Fibroblast of lung (primary cell): ENCODE data around the gene NACC1.

Experiments
- EZH2 ChIP-seq: IDR thresholded peaks from 2 replicates; pipeline ENCODE4 v1.5.1; 2012; ENCODE audit warnings: low read length, control low read depth, mild to moderate bottlenecking; ENCODE audit errors: missing control alignments
- TF ChIP-seq, protein P1 (sequence below), 2 donors: IDR thresholded peaks in 1 of 2; conservative IDR thresholded peaks in 1 of 2; 1 replicate in 1 of 2; 2 replicates in 1 of 2; pipeline ENCODE4 v1.5.1; 2011 to 2012; ENCODE audit warnings: low read length in 2 of 2, control low read depth in 1 of 2, inconsistent platforms in 1 of 2, low read depth in 1 of 2, mild to moderate bottlenecking in 1 of 2

DNA sequence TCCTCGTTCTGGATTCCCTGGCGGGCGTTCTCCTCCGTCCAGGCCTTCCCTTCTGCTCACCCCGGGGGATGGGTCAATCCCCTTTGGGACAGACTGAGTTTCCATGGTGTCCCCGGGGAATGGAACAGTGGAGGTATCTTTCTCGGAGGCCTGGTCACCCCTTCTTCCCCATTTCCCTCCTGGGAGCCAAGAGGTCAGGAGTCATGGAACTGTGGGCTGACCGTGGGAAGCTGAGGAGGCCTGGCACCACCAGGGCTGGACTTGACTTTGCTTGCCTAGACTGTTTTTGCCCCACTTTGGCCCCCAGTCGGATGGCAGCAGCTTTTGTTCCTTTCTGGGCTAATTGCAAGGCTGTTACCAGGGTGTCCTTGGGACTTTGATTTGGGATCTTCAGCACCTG lies 2.0 kb downstream of the NACC1 start:
- TF ChIP-seq, protein P1, sequence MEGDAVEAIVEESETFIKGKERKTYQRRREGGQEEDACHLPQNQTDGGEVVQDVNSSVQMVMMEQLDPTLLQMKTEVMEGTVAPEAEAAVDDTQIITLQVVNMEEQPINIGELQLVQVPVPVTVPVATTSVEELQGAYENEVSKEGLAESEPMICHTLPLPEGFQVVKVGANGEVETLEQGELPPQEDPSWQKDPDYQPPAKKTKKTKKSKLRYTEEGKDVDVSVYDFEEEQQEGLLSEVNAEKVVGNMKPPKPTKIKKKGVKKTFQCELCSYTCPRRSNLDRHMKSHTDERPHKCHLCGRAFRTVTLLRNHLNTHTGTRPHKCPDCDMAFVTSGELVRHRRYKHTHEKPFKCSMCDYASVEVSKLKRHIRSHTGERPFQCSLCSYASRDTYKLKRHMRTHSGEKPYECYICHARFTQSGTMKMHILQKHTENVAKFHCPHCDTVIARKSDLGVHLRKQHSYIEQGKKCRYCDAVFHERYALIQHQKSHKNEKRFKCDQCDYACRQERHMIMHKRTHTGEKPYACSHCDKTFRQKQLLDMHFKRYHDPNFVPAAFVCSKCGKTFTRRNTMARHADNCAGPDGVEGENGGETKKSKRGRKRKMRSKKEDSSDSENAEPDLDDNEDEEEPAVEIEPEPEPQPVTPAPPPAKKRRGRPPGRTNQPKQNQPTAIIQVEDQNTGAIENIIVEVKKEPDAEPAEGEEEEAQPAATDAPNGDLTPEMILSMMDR (conservative IDR thresholded peaks at IDR 0.05 in 1 of 2, IDR thresholded peaks at IDR 0.05 in 1 of 2; ENCODE audit: low read depth in 1 of 2, low read length in 2 of 2) = no peak
- no peak for TF ChIP-seq EZH2
